HG03175 (cell line): Measurements from ENCODE around the gene HDAC8.
A peak's percentile ranks its signal among the peaks of the same experiment; 100 is the strongest.
"Not testable (repeated sequence)": the region's sequence is repeated elsewhere in the genome, so short reads cannot be mapped to it uniquely, and the experiment has no call there.

Experiments used
- ATAC-seq: cut with Tn5 transposase; IDR thresholded peaks from one replicate; pipeline ENCODE4 v1.9.1; 2021; ENCODE audit warnings: mild to moderate bottlenecking, moderate library complexity; ENCODE audit not compliant: unreplicated experiment

The HDAC8 gene

DNA sequence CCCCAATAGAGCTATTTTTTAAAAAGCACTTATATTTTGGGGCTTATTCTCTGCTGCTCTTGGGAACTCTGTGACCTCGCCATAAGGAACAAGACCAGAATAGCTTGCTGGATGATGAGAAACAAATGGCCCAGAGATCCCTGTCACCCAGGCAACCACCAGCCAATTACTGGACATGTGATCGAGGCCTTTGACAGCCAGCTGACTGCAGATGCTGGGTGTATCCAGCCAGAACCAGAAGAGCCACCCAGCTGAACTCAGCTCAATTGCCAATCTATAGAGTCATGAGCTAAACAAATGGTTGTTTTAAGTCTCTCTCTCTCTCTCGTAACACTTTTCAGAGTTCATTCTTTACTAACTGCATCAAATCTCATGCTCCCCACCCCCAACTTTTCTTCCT is 242.5 kb downstream of the HDAC8 start:
- no peak for ATAC-seq

GRCh38 chrX:72326605-72327300 is 245.9 kb downstream of the HDAC8 start:
- ATAC-seq, result no peak

DNA sequence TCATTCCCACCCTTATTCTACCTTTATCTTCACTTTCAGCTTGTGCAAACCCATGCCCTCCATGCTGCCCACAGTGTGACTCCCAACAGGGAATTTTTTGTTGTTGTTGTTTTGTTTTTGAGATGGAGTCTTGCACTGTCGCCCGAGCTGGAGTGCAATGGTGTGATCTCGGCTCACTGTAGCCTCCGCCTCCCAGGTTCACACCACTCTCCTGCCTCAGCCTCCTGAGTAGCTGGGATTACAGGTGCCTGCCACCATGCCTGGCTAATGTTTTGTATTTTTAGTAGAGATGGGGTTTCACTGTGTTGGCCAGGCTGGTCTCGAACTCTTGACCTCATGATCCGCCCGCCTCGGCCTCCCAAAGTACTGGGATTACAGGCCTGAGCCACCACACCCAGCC is 253.0 kb downstream of the HDAC8 start:
- not testable (repeated sequence) for ATAC-seq

DNA sequence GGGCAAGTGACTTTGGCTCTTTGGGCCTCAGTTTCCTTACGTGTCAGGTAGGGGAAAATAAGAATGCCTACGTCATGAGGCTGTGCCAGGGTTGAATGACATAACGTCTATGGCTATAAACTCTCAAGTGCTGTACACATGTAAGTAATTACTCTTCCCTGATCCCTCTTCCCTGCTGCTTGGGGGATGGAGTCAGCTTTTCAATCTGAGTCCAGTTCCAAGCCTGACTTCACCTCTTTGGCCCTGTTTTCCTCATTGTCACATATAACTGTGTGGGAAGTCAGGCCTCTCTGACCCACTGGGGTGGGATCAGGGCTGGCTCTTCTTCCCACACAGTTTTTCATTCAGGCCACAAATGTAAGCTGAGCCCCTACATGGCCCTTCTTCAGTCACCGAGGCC is 255.5 kb downstream of the HDAC8 start:
- no peak for ATAC-seq

GRCh38 chrX:72316408-72317110 is 256.1 kb downstream of the HDAC8 start:
- ATAC-seq, result no peak

DNA sequence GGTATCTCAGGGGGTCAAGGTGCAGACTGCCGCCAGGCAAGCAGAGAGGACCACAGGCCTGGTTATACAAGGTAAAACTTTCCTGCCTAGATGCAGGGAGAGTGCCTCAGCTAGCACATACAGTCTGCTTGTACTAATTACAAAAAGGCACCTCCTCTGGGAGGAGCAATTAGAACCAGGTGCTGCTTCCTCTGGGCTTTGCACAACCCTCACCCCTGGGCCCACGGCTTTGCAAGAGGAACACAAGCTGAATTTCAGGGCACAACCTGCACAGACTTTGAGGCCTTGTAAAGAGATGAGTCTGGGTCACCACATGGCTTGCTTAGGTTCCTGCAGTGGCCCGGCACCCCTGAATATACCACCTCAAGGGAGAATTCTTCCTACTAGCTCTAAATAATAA is 257.8 kb downstream of the HDAC8 start:
- no peak for ATAC-seq

DNA sequence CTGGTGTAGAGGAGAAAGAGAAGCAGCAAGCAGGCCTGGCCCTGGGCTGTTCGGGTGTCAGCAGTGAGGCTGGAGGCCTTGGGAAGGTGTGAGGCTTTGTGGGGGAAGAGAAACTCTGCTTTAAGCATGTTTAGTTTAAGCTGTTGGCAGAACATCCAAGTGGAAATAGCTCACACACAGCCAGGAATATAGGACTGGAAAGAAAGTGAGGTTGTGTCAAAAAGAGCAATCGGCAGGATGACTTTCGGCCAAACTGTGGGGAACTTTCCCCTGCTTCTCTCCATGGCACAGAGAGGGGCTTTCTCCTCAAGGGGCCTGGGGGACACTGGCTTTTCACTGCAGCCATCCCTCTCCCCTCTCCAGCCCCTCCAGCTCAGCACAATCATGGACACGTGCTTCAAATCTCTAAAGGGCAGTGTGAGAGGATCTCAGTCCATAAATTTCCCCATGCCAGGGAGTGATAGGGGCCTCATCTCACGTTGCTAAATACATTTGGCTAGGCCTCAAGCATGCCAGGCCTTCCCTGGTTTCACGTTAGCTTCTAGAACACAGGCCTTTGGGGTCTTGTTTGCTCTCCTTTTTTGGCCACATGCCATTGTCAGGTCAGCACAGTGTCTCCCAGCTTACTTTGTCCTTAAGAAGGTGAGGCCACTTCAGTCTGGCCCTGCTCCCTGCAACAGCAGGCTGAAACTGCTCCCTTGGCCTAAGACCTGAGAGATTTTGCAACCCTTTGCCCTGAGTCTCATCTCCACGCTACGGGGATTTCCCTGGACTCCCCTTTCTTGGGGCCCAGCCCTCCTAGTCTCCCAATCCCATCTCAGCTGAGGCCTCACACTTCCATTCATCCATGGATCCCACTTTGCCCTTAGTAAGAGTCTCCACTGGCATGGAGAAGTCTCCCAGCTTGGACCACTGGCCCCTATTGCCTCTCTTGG is 258.7 kb downstream of the HDAC8 start:
- ATAC-seq, result no peak

DNA sequence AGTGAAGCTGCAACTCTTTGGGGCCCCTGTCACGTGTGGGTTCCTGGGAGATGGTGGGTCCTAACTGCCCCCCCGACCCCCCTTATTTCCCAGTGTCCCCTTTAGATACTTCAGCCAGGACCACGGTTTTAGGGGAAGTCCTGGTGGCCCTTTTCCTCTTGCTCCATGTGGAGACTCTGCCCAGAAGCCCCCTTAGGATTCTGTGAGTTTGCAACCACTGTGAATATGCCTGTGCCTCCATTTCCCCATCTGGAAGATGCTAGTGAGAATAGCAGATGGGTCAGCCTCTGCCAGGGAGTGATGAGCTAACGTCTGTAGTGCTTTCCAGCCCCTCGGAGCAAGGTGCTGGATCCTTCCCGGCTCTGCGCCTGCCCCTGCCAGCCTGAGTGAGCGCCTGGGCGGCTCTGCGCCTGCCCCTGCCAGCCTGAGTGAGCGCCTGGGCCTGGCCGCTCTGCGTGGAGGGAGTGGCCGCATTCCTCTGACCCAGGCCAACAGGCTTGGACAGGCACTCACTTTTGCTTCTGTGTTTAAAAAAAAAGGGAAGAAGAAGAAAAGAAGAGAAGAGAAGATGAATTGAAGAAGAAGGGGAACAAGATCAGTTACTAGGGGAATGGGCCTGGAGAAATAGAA is 260.2 kb downstream of the HDAC8 start:
- no peak for ATAC-seq

GRCh38 chrX:72309297-72310071 is 263.2 kb downstream of the HDAC8 start:
- ATAC-seq, result no peak

DNA sequence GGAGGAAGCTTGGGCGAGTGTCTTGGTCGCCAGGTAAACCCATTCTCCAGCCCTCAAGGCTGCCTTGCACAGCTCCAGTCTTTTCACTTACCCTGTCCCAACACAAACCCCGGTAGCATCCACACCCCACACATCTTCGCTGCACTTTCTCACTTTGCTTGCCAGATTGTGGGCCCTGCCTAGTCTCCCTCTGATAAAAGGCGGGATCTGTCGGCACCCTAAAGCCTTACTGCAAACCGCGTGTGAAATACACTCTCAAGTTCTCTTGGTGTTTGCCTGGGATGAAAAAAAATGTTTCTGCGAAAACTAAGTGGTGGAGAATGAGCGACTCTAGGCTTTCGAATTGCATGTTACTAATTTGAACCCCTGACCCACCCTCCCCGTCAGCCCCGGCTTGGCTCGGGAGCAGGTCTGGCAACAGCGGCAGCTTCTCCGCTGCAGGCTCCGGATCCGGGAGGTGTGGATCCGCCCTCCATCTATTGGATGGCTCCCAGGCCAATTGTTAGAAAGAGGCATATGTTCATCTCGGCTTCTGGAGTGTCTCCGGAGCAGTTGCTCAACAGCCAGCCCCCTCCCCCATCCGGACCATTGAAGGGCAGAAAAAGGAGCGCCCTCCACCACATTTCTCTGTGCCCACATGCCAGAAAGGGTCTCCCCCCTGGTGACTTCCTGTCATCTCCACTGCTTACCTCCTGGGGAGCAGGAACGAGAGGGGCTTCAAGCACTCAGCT is 263.9 kb downstream of the HDAC8 start:
- ATAC-seq, result no peak

- no peak for ATAC-seq
Measured at GRCh38 chrX:72308209-72308565, 264.5 kb downstream of the HDAC8 start.

DNA sequence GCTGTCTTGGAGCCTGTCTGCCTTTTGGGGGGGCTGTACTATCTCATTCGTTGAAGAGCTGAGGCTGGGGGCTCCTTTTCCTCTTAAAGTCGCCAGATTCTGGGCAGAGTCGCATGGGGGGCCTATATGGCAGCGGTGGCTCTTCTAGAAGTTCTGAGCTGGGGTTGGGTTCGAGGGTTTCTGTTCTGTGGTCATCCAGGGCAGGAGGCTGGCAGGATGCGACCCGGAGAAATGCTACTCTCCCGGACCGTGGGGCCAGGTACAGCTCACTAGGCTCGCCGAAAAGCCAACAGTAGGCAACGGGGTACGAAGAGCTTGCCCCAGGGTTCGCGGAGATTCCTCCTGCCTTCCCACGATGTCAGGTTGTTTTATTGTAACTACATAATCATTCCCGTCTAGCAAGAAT is 265.0 kb downstream of the HDAC8 start:
- no peak for ATAC-seq

DNA sequence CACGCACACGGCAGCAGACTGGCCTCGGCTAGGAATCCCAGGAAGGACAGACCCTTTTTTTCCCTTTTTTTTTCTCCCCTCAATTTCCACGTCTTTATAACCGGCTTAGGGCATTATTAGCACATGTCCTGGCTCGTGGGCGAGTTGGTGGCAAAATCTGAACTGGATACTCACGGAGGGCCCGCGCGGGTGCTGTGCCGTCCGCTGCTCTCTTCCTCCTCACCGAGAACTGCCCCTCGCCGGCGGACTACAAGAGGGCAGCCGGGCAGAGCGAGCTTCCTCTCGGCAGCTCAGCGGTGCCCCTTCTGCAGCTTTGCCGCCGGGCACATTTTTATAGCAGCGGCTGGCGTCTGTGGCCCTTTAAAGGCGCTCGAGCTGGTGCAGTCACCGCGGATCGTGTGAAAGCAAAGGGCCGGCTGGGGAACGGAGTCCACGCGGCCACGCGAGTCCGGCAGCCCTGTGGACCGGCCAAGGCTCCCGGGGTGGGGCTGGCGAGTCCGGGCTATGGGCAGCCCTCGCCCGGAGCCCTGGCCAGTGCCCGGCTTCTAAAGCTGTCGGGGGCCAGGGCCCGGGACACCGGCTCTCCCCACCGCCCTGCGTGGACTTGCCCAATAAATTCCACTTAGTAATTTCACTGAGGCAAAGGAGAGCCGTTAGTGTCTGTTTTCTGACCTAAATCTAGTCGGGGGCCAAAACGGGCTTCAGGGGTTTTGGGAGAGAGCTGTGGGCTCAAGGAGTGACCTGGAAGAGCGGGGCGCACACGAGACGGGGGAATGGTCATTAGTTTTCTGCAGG is 265.6 kb downstream of the HDAC8 start:
- ATAC-seq, result peak; percentile 73

DNA sequence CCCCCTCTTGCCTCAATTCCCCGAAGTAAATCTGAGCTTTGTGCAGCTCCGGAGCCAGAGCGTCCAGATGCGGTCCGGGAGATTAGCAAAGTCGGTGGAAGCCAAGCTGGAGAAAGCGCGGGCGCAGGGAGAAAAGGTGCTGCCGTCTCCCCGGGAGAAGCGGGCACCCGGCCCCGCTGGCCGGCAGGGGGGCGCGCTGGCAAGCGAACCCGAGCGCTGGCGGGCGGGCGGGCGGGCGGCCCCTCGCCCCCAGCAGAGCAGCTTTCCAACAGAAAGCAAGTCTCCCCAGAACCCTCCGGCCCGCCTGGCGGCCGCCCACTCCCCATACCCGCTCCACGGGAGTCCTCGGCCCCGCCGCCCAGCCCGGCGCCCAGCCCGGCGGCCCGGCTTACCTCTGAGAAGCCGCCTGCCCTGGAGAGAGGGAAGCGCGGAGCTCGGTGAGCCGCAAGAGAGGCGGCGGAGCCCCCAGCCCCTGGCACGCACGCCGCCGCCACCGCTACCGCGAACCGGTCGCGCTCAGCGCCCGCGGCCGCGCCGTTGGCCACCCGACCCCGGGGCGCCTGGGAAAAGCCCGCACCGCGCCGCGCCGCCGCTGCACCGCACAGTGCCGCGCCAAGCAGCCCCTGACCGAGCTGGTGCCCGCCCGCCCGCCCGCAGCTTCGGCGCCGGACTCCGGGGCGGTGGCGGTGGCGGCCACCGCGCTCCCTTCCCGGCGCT is 266.4 kb downstream of the HDAC8 start:
- no peak for ATAC-seq

DNA sequence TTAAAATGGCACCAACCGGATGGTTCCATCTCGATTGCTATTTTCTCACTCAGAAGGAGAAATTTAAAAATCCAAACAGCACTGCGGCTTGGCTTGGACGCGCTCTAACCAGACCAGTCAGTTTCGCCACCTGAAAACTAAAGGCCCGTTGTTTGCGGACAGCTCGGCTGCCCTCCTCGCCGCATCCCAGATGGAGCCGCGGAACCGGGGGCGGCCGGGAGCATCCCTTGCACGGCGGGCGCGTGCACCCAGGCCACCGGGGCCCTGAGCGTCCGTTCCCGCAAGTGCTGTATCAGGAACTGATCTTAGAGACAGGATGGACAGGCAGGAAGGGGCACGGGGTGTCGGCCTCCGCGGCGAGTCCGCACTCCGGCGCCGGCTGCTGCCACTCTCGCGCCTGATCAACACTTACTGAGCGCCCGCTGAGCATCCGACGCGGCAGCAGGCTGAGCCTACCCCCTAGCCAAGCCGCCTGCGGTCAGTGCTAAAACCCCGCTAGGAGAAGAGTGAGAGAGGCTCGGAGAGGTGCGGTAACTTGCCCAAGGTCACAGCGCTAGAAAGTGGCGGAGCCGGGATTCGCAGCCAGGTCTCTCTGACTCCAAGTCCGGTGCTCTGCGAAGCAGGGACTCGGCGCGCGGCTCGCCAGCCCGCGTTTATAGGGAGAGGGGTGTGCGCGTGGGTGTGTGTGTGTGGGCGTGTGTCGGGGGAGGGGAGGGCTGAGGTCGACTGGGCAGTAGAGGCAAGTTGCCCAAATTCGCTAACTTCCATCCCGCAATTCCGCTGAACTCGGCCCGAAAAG is 267.2 kb downstream of the HDAC8 start, which contains the start of gene CITED1:
Gene CITED1 (minus strand): TSS at position 629 of the 799 bp plus-strand sequence. CDS start 3,045 bp downstream, outside the sequence.
- no peak for ATAC-seq

DNA sequence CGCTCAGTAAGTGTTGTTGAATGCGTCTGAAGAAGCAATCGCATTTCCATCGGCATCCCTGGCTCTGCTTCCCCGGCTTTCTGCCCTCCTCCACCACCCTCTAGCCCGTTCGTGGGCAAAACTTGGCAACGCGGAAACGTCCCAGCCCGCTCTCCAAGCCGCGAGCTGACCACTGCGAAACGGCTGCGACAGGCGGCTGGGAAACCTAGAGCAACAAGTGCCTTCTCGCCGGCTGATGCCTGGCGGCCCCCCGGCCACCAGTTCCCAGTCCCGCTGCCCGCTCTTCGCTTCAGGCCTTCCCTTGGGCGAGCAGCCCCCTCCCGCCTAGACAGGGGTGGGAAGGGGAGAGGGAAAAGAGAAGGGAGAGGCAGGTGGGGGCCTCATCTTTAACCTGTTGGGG is 267.8 kb downstream of the HDAC8 start:
- ATAC-seq, result no peak

- ATAC-seq, result no peak
Measured at GRCh38 chrX:72301781-72302180, 270.9 kb downstream of the HDAC8 start.
